ENCODE results near the gene REXO1. TPM values are rescaled to one million over a fixed set of nuclear protein-coding genes. Genes with fewer than 3 reads are reported as not detected.

The REXO1 gene
- total and polyA plus RNA-seq, 9 of the 15 experiments (the other 6 are each of a cell fraction or from before 2014, with no cell fraction given) = 0.04 to 63.3 (median 15.8) TPM

GRCh38 chr19:1857648-1858326 is 9.5 kb upstream of the REXO1 start (continued):
- TF ChIP-seq ZBTB11 (CRISPR knock-in tag; IDR thresholded peaks at IDR 0.05) = no peak
- 0 out of 4 replicates have a peak, but pooled peaks of 1 of the 2 experiments have one; percentile 43 for TF ChIP-seq HDAC1 (IDR thresholded peaks at IDR 0.05)
- no peak for TF ChIP-seq RCOR1 (IDR thresholded peaks at IDR 0.05; ENCODE audit: borderline replicate concordance in 1 of 2, low read depth in 2 of 2, low read length in 2 of 2)
- TF ChIP-seq MTA1 (IDR thresholded peaks at IDR 0.05; ENCODE audit: borderline replicate concordance) = 0 out of 2 replicates have a peak, but pooled peaks have one; percentile 36
- TF ChIP-seq SIN3A (IDR thresholded peaks at IDR 0.05; ENCODE audit: borderline replicate concordance in 2 of 2, control insufficient read depth in 1 of 2, low read depth in 2 of 2, low read length in 2 of 2) = no peak; a peak in 1 of 4 replicates
- TF ChIP-seq SMARCA4 (IDR thresholded peaks at IDR 0.05) = no peak
- 0 out of 2 replicates have a peak, but pooled peaks have one; percentile 35 for TF ChIP-seq ZNF124 (CRISPR knock-in tag; IDR thresholded peaks at IDR 0.05)
- TF ChIP-seq LARP7 (IDR thresholded peaks at IDR 0.05) = no peak
- TF ChIP-seq SNRNP70 (optimal IDR thresholded peaks at IDR 0.05; ENCODE audit: low read depth, low read length) = no peak
- TF ChIP-seq ZNF121 (CRISPR knock-in tag; conservative IDR thresholded peaks at IDR 0.05) = no peak
- TF ChIP-seq ARID1B (IDR thresholded peaks at IDR 0.05) = no peak
- TF ChIP-seq, protein P1, sequence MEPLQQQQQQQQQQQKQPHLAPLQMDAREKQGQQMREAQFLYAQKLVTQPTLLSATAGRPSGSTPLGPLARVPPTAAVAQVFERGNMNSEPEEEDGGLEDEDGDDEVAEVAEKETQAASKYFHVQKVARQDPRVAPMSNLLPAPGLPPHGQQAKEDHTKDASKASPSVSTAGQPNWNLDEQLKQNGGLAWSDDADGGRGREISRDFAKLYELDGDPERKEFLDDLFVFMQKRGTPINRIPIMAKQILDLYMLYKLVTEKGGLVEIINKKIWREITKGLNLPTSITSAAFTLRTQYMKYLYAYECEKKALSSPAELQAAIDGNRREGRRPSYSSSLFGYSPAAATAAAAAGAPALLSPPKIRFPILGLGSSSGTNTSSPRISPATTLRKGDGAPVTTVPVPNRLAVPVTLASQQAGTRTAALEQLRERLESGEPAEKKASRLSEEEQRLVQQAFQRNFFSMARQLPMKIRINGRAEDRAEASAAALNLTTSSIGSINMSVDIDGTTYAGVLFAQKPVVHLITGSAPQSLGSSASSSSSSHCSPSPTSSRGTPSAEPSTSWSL (CRISPR knock-in tag; IDR thresholded peaks at IDR 0.05; ENCODE audit: borderline replicate concordance) = no peak
- no peak for TF ChIP-seq ZSCAN32 (CRISPR knock-in tag; IDR thresholded peaks at IDR 0.05)
- no peak for TF ChIP-seq SRF (CRISPR knock-in tag; IDR thresholded peaks at IDR 0.05)
- no peak for TF ChIP-seq NFE2L1 (tag; IDR thresholded peaks at IDR 0.05; ENCODE audit: borderline replicate concordance, low read depth)
- peak; percentile 73; the same call in 1 of the 2 replicates for TF ChIP-seq ZNF263 (CRISPR knock-in tag; IDR thresholded peaks at IDR 0.05; ENCODE audit: borderline replicate concordance)
- peak; percentile 49; the same call in 1 of the 2 replicates for TF ChIP-seq FOSL1 (tag; conservative IDR thresholded peaks at IDR 0.05)
- TF ChIP-seq, protein P2, sequence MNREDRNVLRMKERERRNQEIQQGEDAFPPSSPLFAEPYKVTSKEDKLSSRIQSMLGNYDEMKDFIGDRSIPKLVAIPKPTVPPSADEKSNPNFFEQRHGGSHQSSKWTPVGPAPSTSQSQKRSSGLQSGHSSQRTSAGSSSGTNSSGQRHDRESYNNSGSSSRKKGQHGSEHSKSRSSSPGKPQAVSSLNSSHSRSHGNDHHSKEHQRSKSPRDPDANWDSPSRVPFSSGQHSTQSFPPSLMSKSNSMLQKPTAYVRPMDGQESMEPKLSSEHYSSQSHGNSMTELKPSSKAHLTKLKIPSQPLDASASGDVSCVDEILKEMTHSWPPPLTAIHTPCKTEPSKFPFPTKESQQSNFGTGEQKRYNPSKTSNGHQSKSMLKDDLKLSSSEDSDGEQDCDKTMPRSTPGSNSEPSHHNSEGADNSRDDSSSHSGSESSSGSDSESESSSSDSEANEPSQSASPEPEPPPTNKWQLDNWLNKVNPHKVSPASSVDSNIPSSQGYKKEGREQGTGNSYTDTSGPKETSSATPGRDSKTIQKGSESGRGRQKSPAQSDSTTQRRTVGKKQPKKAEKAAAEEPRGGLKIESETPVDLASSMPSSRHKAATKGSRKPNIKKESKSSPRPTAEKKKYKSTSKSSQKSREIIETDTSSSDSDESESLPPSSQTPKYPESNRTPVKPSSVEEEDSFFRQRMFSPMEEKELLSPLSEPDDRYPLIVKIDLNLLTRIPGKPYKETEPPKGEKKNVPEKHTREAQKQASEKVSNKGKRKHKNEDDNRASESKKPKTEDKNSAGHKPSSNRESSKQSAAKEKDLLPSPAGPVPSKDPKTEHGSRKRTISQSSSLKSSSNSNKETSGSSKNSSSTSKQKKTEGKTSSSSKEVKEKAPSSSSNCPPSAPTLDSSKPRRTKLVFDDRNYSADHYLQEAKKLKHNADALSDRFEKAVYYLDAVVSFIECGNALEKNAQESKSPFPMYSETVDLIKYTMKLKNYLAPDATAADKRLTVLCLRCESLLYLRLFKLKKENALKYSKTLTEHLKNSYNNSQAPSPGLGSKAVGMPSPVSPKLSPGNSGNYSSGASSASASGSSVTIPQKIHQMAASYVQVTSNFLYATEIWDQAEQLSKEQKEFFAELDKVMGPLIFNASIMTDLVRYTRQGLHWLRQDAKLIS (CRISPR knock-in tag; IDR thresholded peaks at IDR 0.05) = no peak
- no peak for TF ChIP-seq MBD2 (IDR thresholded peaks at IDR 0.05; ENCODE audit: borderline replicate concordance, low read depth)

All from K562 (cell line).